Measurements from ENCODE around the gene BIN2.

DNA sequence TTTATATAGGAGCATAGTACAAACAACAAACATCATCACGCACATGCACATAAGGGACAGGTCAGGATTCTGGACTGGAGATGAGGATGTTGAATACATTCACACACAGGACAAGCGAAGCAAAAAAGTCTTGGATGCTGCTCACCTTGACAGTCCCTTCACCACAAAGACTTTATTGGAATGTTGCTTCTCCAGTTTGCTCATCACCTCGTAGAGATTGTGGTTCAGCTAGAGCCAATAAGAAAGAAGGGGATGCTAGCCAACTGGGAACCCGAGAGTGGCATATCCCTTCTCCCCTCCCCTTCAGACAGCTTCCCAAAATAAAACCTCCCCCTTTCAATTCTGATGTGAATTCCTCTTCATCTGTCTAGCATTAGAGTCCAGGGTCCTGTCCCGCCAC lies 28.3 kb downstream of the BIN2 start:
- no peak for TF ChIP-seq PTRF (tag; IDR thresholded peaks at IDR 0.05)
- TF ChIP-seq, protein P1, sequence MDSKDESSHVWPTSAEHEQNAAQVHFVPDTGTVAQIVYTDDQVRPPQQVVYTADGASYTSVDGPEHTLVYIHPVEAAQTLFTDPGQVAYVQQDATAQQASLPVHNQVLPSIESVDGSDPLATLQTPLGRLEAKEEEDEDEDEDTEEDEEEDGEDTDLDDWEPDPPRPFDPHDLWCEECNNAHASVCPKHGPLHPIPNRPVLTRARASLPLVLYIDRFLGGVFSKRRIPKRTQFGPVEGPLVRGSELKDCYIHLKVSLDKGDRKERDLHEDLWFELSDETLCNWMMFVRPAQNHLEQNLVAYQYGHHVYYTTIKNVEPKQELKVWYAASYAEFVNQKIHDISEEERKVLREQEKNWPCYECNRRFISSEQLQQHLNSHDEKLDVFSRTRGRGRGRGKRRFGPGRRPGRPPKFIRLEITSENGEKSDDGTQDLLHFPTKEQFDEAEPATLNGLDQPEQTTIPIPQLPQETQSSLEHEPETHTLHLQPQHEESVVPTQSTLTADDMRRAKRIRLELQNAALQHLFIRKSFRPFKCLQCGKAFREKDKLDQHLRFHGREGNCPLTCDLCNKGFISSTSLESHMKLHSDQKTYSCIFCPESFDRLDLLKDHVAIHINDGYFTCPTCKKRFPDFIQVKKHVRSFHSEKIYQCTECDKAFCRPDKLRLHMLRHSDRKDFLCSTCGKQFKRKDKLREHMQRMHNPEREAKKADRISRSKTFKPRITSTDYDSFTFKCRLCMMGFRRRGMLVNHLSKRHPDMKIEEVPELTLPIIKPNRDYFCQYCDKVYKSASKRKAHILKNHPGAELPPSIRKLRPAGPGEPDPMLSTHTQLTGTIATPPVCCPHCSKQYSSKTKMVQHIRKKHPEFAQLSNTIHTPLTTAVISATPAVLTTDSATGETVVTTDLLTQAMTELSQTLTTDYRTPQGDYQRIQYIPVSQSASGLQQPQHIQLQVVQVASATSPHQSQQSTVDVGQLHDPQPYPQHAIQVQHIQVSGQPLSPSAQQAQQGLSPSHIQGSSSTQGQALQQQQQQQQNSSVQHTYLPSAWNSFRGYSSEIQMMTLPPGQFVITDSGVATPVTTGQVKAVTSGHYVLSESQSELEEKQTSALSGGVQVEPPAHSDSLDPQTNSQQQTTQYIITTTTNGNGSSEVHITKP (IDR thresholded peaks at IDR 0.05; ENCODE audit: partially characterized antibody): no peak
- no peak for TF ChIP-seq TFE3 (CRISPR knock-in tag; IDR thresholded peaks at IDR 0.05)
- TF ChIP-seq CEBPB (tag; IDR thresholded peaks at IDR 0.05): no peak
- TF ChIP-seq ZNF696 (CRISPR knock-in tag; conservative IDR thresholded peaks at IDR 0.05): no peak
- TF ChIP-seq POLR2A (conservative IDR thresholded peaks at IDR 0.05): no peak
- no peak for TF ChIP-seq ZNF274 (IDR thresholded peaks at IDR 0.05; ENCODE audit: borderline replicate concordance, low read depth, low read length)

All from K562 (cell line).